ENCODE results near the gene IFI16.
A peak's percentile ranks its signal among the peaks of the same experiment; 100 is the strongest.
"Not testable (repeated sequence)": the region's sequence is repeated elsewhere in the genome, so short reads cannot be mapped to it uniquely, and the experiment has no call there.

Gene IFI16

DNA sequence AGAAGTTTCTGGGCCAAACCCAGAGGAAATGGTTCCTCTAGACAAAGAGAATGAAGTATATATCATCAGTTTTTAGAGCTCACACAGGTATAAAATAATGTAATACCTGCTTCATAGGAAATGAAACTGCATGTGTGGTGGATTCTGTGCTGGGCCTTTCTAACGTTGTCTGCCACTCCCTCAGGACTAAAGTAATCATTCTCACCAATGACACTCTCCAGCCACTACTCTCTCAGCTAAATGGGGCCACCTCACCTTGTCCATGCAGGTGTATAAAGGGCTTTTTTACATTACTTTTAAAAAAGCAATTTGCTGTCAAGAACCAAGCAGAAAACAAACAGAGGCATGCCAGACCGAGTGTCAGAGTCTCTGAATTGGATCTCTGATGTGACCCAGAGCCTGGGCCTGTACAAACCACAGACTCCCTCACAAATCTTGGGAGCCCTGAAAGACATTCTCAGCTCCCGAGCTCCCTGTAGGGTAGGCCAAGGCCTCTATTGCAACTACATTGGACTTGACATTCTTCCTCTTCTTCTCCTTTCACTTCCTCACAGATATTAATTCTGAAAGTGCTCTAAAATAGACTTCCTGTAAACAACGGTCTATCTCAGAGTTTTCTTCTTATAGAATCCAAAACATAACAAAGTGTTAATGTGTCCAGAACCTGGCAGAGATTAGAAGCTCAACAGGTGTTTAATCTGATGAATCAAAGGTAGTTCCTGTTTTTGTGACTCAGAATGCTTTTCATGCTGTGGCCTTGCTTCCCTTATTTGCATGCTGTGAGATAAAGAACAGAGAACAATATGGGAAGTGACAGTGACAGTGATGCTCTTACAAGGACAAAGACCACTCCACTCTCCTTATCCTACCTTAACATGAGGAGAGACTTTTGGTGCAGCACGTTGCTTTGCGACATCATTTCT, 58.3 kb downstream of the IFI16 start:
- DNase-seq = no peak

- DNase-seq = no peak
Measured at GRCh38 chr1:159068886-159069285, 59.2 kb downstream of the IFI16 start.

- peak; percentile 30 for DNase-seq
Measured at GRCh38 chr1:159071970-159072582, 62.4 kb downstream of the IFI16 start.

DNA sequence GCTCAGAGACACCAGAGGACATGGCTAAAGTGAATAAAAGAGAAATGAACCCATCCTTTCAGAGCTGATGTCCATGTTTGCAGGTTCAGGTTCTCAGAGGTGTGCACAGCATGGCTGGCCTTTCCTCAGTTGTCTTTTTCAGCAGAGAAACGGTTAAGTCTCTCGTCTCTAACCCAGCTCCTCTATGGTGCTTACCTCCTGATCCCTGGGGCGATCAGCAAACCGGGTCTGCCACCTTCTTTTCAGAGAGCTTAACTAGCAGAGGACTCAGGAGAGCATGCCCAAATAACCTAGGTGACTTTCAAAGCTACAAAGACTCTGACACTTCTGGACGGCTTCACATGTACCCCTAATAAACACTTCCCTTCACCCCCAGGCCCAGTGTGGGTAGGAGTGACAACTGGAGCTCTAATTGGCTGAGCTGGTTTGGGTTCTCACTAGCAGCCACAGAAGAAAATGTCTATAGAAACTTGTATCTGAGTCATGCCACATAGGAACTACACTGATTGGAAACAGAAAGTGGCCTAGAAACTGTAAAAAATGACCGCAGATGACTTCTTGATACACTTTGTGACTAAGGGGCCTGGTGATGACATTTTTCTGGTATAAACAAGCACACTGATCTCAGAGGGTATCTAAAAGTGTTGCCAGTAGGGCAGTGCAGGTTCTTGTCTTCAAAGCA, 66.9 kb downstream of the IFI16 start, which contains the start of gene AIM2:
AIM2 (minus strand) TSS at position 329 of the 682 bp plus-strand sequence. CDS start 3,267 bp downstream, outside the sequence.
- DNase-seq = no peak

- DNase-seq = no peak
Measured at GRCh38 chr1:159077120-159077961, 67.6 kb downstream of the IFI16 start.

DNA sequence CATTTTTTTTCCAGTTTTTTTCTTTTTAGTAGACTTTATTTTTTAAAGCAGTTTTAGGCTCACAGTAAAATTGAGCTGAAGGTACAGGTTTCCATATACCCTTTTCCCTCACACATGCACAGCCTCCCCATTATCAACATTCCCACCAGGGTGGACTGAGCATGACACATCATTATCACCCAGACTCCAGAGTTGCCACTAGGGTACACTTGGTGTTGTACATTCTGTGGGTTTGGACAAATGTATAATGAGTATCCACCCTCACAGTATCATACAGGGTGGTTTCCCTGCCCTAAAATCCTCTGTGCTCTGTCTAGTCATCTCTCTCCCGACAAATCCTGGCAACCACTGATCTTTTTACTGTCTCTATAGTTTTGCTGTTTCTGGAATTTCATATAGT, 69.8 kb downstream of the IFI16 start:
- DNase-seq = no peak

DNA sequence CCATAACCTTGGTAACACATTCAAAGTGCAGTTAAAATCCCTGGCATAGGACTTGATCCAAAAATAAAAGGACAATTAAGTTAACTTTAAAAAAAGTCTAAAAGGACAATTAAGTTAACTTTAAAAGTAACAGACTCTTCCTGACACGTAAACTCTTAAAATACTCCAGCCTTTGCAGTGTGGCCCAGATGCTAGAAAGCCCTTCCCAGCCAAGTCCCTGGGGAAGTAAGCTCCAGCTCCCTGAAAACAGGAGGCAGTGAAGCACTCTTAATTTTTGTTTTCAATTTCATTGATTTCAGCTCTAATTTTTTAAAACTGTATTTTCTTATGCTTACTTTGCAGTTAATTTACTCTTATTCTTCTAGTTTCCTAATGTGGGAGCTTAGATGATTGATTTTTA, 71.9 kb downstream of the IFI16 start:
- no peak for DNase-seq

- DNase-seq = no peak
Measured at GRCh38 chr1:159083013-159083412, 73.3 kb downstream of the IFI16 start.

DNA sequence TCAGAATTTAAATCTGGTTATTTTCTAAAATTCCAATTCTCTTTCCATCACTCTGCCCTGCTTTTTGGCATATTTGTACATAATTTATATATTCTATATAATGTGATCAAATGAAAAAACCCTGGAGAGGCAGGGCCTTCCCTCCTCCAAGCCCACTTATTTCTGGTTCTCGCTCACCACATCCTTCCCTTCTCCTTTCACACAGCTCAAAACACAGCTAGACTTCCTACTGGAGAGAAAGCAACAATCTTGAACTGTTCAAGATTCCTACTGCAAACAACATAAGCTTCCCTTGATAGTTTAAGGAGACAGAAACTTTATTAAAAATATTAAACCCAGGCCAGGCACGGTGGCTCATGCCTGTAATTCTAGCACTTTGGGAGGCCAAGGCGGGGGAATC, 74.4 kb downstream of the IFI16 start:
- no peak for DNase-seq

- no peak for DNase-seq
Measured at GRCh38 chr1:159084867-159085266, 75.2 kb downstream of the IFI16 start.

DNA sequence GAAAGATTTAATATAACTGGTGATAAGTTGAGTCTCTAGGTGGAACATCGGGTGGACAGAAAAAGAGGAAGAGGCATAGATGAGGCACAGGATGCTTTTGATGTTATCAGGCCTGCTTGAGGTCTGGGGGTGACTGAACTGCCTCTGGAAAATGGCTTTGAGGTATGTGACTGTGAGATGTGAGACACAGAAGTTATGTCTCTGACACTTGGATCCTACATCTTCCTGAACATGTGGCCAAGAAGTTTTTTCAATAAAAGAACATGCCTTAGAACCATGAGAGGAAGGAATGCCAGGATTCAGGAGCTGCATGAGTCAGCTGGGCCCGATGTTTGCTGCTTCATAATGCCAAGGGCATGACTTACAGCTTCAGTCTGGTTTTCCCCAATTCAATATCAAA, 78.3 kb downstream of the IFI16 start:
- DNase-seq = no peak

DNA sequence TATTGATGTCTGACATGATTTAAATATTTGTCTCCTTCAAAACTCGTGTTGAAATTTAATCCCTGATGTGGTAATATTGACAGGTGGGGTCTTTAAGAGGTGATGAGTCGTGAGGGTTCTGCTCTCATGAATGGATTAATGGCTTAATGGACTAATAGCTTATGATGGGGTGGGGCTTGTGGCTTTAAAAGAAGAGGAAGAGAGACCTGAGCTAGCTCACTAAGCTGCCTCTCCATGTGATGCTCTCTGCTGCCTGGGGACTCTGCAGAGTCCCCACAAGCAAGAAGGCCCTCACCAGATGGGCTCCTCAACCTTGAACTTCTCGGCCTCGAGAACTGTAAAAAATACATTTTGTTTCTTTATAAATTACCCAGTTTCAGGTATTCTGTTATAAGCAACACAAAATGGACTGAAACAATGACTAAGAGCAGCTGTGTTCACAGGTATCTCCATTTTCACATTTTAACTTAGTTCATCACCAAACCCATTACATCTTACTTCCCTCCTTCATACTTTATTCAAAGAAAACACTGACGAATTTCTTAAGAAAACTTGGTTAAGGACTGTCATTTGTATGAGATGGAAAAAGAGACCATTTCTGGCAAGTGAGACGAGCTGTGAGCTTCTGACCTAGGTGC, 79.0 kb downstream of the IFI16 start:
- DNase-seq = no peak

DNA sequence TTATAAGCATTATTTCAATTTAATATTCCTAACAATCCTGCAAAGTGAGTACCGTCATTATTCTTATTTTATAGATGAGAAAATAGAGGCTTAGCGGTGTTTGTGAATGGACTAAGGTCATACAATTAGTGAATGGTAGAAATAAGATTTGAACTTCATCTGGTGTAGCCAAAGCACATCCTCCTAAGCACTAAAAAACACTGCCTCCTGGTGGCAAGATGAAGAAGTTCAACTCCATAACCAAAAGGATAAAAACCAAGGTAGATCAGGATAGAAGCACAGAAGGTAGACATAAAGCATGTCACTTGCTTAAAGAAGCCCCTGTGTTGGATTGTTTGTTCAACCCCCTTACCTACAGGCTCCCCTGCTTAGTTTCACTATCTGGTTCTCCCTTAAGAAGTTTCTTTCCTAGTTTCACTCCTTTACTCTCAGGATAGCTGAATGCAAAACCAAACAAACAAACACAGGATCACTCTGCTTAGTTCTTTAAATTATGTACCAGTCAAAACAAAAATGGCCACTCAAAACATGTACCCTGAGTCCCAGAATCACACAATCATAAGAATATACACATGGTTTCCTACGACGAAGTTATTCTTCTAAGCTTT, 79.6 kb downstream of the IFI16 start:
- no peak for DNase-seq

- no peak for DNase-seq
Measured at GRCh38 chr1:159090286-159091179, 80.8 kb downstream of the IFI16 start.

DNA sequence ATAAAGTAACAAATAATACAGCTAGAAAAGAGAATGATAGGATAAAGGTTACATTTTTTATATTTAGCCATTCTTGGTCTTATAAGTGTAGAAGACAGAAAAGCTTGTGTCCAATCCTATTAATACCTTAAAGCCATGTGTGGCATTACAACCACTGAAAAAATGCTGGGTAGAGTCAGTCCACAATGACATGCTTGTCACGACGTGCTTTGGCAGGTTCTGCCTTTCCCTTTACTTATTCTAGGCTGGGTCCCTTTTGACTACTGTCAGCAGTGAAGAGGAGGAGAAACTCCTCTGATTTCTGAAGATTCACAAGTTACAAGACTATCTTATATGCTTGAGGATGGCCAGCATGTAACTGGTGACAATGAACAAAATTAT, 81.5 kb downstream of the IFI16 start:
- DNase-seq = no peak

- DNase-seq = no peak
Measured at GRCh38 chr1:159091607-159092031, 81.9 kb downstream of the IFI16 start.

DNA sequence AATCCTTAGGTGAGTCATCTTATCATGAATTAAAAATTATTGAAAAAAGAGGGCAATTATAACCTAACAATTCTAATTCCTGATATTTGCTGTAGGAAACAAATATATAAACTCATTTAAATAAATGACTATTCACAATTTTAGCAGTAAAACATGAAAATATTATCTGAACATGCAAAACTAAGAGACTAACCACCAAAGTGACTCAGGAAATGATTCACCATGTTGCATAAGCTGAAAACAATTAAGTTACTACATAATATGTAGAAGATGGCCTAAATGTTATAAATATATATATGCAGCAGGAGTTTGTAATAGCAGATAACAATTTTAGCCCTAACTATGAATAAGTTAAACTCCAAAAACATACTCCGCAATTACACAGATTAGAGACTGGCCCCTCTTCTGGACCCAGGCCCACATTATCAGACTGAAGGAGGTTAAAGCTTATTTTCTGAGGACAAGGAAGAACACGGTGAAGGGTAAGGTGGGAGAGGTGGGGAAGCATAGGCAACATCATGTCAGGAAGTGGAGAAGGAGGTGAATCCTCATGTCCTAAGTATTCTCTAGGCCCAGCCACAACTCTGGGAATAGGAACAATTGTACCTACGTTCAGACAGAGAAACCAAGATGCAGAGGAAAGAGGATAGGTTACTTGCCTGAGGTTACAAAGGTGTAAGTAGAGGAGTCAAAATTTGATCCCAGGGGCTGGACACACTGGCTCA, 82.5 kb downstream of the IFI16 start:
- DNase-seq = no peak

- no peak for DNase-seq
Measured at GRCh38 chr1:159098596-159098995, 88.9 kb downstream of the IFI16 start.

DNA sequence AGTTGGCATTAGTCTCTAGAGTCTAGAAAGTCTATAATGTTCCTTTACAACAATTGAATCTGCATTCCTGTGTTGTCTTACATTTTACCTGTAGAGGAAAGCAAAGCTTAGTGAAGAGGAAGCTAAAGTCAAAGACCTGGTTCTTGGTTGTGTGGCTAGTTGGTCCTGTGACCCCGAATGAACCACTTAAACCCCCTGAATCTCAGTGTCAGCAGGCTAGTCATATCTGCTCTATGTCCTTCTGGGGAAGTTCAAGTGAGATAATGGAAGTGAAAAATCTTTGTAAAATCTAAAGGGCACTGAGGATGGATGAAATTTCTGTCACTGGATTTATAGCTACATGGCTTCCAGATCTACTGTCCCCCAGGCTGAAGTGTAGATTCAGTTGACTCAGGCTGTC, 90.9 kb downstream of the IFI16 start:
- no peak for DNase-seq

DNA sequence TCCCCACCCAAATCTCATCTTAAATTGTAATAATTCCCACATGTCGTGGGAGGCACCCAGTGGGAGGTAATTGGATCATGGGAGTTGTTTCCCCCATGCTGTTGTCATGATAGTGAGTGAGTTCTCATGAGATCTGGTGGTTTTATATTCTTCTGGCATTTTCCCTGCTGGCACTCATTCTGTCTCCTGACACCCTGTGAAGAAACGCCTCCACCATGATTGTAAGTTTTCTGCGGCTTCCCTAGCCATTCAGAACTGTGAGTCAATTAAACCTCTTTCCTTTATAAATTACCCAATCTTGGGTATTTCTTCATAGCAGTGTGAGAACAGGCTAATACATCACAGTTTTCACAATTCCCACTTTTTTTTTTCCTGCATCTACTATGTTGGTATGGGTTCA, 93.3 kb downstream of the IFI16 start:
- not testable (repeated sequence) for DNase-seq
